IMR-90 (cell line): ENCODE data around the gene RPS6KA5.

Source experiments
- BHLHE40 ChIP-seq: fragments of 150-350 bp; IDR thresholded peaks from 2 replicates; pipeline ENCODE4 v1.6.1; 2016; ENCODE audit warnings: mild to moderate bottlenecking, low read depth, low read length
- CEBPB ChIP-seq: IDR thresholded peaks from 2 replicates; pipeline ENCODE4 v1.6.1; 2012; ENCODE audit warnings: low read depth, low read length, improper control_type of control experiment
- FOS ChIP-seq: fragments of 150-350 bp; IDR thresholded peaks from 2 replicates; pipeline ENCODE4 v1.6.1; 2016; ENCODE audit warnings: low read depth, low read length
- POLR2A ChIP-seq: IDR thresholded peaks from 2 replicates; pipeline ENCODE4 v1.6.1; 2012; ENCODE audit warnings: mild to moderate bottlenecking, low read depth, low read length
- RAD21 ChIP-seq: IDR thresholded peaks from 2 replicates; pipeline ENCODE4 v1.6.1; 2012; ENCODE audit warnings: low read length, improper control_type of control experiment
- RCOR1 ChIP-seq: IDR thresholded peaks from 2 replicates; pipeline ENCODE4 v1.6.1; 2012; ENCODE audit warnings: mild to moderate bottlenecking, low read length, improper control_type of control experiment; ENCODE audit not compliant: insufficient replicate concordance
- TF ChIP-seq, protein P1 (sequence below): conservative IDR thresholded peaks from 2 replicates; pipeline ENCODE4 v1.5.1; 2012; ENCODE audit warnings: mild to moderate bottlenecking, low read depth, low read length, improper control_type of control experiment

- TF ChIP-seq, protein P1, sequence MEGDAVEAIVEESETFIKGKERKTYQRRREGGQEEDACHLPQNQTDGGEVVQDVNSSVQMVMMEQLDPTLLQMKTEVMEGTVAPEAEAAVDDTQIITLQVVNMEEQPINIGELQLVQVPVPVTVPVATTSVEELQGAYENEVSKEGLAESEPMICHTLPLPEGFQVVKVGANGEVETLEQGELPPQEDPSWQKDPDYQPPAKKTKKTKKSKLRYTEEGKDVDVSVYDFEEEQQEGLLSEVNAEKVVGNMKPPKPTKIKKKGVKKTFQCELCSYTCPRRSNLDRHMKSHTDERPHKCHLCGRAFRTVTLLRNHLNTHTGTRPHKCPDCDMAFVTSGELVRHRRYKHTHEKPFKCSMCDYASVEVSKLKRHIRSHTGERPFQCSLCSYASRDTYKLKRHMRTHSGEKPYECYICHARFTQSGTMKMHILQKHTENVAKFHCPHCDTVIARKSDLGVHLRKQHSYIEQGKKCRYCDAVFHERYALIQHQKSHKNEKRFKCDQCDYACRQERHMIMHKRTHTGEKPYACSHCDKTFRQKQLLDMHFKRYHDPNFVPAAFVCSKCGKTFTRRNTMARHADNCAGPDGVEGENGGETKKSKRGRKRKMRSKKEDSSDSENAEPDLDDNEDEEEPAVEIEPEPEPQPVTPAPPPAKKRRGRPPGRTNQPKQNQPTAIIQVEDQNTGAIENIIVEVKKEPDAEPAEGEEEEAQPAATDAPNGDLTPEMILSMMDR: no peak
- TF ChIP-seq CEBPB (no peak), POLR2A (no peak), RAD21 (no peak), FOS (no peak), RCOR1 (no peak), BHLHE40 (no peak)
These were observed 34.7 kb upstream of the RPS6KA5 start for GRCh38 chr14:91095178-91095577.
